HUDEP-2 (cell line): ENCODE results near the gene BLOC1S1.

Source experiments
- DNase-seq, 76 experiments: peaks; one replicate each; lab custom pipeline; 2025; ENCODE audit not compliant: unreplicated experiment in 76 of 76; lab: John Stamatoyannopoulos, UW

Gene BLOC1S1

GRCh38 chr12:55715833-55716581, at the start of gene BLOC1S1:
Gene BLOC1S1, plus strand, starts transcription at chr12:55716046. Its CDS starts 6 bp downstream, at chr12:55716052.
- DNase-seq: peak in 74 of 76 experiments; percentile 40 to 91 (median 82)

- DNase-seq: no peak
Observed at GRCh38 chr12:55666508-55666907, 49.3 kb upstream of the BLOC1S1 start.

- DNase-seq: no peak
Observed at GRCh38 chr12:55670276-55670675, 45.6 kb upstream of the BLOC1S1 start.

GRCh38 chr12:55671746-55672145, 44.1 kb upstream of the BLOC1S1 start:
- no peak for DNase-seq

GRCh38 chr12:55673638-55674037, 42.2 kb upstream of the BLOC1S1 start:
- no peak for DNase-seq

GRCh38 chr12:55675666-55676065, 40.2 kb upstream of the BLOC1S1 start:
- no peak for DNase-seq

- no peak for DNase-seq
Observed at GRCh38 chr12:55676707-55677106, 39.1 kb upstream of the BLOC1S1 start.

- no peak for DNase-seq
Observed at GRCh38 chr12:55679691-55680090, 36.2 kb upstream of the BLOC1S1 start.

- DNase-seq: peak in 9 of 76 experiments; percentile 4 to 58 (median 13)
Observed at GRCh38 chr12:55681142-55682077, 34.4 kb upstream of the BLOC1S1 start.

GRCh38 chr12:55682087-55682796, 33.6 kb upstream of the BLOC1S1 start:
- DNase-seq: no peak

- DNase-seq: no peak
Observed at GRCh38 chr12:55683676-55684075, 32.2 kb upstream of the BLOC1S1 start.

- no peak for DNase-seq
Observed at GRCh38 chr12:55684761-55685370, 31.0 kb upstream of the BLOC1S1 start.

- no peak for DNase-seq
Observed at GRCh38 chr12:55685671-55686070, 30.2 kb upstream of the BLOC1S1 start.

- no peak for DNase-seq
Observed at GRCh38 chr12:55686366-55687010, 29.4 kb upstream of the BLOC1S1 start.

GRCh38 chr12:55687746-55688145, 28.1 kb upstream of the BLOC1S1 start:
- DNase-seq: no peak

- DNase-seq: no peak
Observed at GRCh38 chr12:55688716-55689655, 26.9 kb upstream of the BLOC1S1 start.

GRCh38 chr12:55692631-55693322, 23.1 kb upstream of the BLOC1S1 start:
- no peak for DNase-seq
